ENCODE measurements around the gene PSMB2. TPM values are rescaled to one million over a fixed set of nuclear protein-coding genes. Genes with fewer than 3 reads are reported as not detected.

The PSMB2 gene
- total RNA-seq, 1 donor = 18.5 TPM

- Histone ChIP-seq H3K27me3 (ENCODE audit: insufficient read depth, low read length) (no peaks in the 10 kb centered on the region), H3K4me2 (ENCODE audit: insufficient read depth, low read length) (no peak overlapping the region), H3K4me1 (ENCODE audit: insufficient read depth, low read length) (peaks cover 7% of the 10 kb centered on the region), H3K4me3 (ENCODE audit: insufficient read depth, low read length) (no peak overlapping the region), H3K27ac (ENCODE audit: low read depth, low read length) (no peak overlapping the region), H2AFZ (ENCODE audit: low read length) (no peak overlapping the region), H3K79me2 (ENCODE audit: insufficient read depth, low read length) (no peaks in the 10 kb centered on the region), H3K9me3 (ENCODE audit: low read depth, low read length) (no peaks in the 10 kb centered on the region), H3K36me3 (ENCODE audit: insufficient read depth, low read length) (no peaks in the 10 kb centered on the region), H4K20me1 (ENCODE audit: insufficient read depth, low read length) (no peaks in the 10 kb centered on the region)
- TF ChIP-seq CTCF (IDR thresholded peaks at IDR 0.05; ENCODE audit: extremely low read depth, low read depth, low read length) = no peak
- DNase-seq (ENCODE audit: insufficient read length, low spot score, missing footprints) = no peak
These were observed 16.5 kb upstream of the PSMB2 start for GRCh38 chr1:35657851-35658250.

GRCh38 chr1:35656863-35657232 is 15.5 kb upstream of the PSMB2 start:
- peaks cover under 1% of the 10 kb centered on the region for H3K27me3 ChIP-seq (ENCODE audit: insufficient read depth, low read length)
- no peak for DNase-seq (ENCODE audit: insufficient read length, low spot score, missing footprints)
- no peak overlapping the region for H3K4me3 ChIP-seq (ENCODE audit: insufficient read depth, low read length)
- no peak overlapping the region for H3K27ac ChIP-seq (ENCODE audit: low read depth, low read length)
- no peaks in the 10 kb centered on the region for H3K9me3 ChIP-seq (ENCODE audit: low read depth, low read length)
- no peaks in the 10 kb centered on the region for H4K20me1 ChIP-seq (ENCODE audit: insufficient read depth, low read length)
- no peak overlapping the region for H2AFZ ChIP-seq (ENCODE audit: low read length)
- H3K79me2 ChIP-seq (ENCODE audit: insufficient read depth, low read length) = no peaks in the 10 kb centered on the region
- no peak overlapping the region for H3K4me2 ChIP-seq (ENCODE audit: insufficient read depth, low read length)
- TF ChIP-seq CTCF (IDR thresholded peaks at IDR 0.05; ENCODE audit: extremely low read depth, low read depth, low read length) = no peak
- no peaks in the 10 kb centered on the region for H3K36me3 ChIP-seq (ENCODE audit: insufficient read depth, low read length)
- H3K4me1 ChIP-seq (ENCODE audit: insufficient read depth, low read length) = peaks cover 7% of the 10 kb centered on the region

DNA sequence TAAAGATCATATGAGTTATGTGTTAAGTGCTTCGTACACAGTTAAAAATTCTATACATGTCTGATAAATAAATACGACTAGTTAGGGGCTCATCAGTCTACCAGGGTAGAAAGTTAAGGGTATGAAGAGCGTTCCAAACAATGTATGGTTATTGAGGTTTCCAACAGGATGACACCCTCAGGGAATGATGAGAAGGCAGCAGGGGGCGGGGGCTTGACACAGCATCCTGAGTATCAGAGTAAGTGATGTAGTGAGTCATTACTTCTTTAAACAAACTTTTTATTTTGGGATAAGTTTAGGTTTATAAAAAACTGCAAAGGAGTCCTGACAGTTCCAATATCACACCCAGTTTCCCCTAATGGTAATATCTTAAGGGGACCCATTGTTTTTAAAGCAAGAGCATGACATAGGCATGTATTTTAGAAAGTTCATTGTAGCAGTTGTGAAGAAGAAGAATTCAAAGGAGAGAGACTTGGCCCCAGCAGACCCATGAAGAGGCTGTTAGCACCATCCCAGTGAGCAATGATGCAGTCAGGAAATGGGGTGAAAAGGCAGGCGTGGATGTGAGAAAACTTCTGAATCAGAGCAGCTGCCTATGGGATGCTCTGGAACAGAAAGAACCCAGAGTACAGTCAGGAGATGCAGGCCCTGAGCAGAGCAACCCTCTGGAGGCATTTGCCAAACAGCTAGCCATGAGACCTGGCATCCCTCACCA is 15.0 kb upstream of the PSMB2 start:
- Histone ChIP-seq H3K36me3 (ENCODE audit: insufficient read depth, low read length) (no peaks in the 10 kb centered on the region), H2AFZ (ENCODE audit: low read length) (no peak overlapping the region), H3K79me2 (ENCODE audit: insufficient read depth, low read length) (no peaks in the 10 kb centered on the region), H3K4me2 (ENCODE audit: insufficient read depth, low read length) (no peak overlapping the region), H3K27me3 (ENCODE audit: insufficient read depth, low read length) (peaks cover 4% of the 10 kb centered on the region), H3K27ac (ENCODE audit: low read depth, low read length) (no peak overlapping the region), H3K9me3 (ENCODE audit: low read depth, low read length) (no peaks in the 10 kb centered on the region), H4K20me1 (ENCODE audit: insufficient read depth, low read length) (no peaks in the 10 kb centered on the region), H3K4me1 (ENCODE audit: insufficient read depth, low read length) (peaks cover 7% of the 10 kb centered on the region), H3K4me3 (ENCODE audit: insufficient read depth, low read length) (no peak overlapping the region)
- TF ChIP-seq CTCF (IDR thresholded peaks at IDR 0.05; ENCODE audit: extremely low read depth, low read depth, low read length) = no peak
- DNase-seq (ENCODE audit: insufficient read length, low spot score, missing footprints) = no peak

- peak; percentile 17 for DNase-seq (ENCODE audit: insufficient read length, low spot score, missing footprints)
- H3K4me2 ChIP-seq (ENCODE audit: insufficient read depth, low read length) = no peak overlapping the region
- no peak overlapping the region for H2AFZ ChIP-seq (ENCODE audit: low read length)
- H3K4me1 ChIP-seq (ENCODE audit: insufficient read depth, low read length) = peaks cover 7% of the 10 kb centered on the region
- no peaks in the 10 kb centered on the region for H3K36me3 ChIP-seq (ENCODE audit: insufficient read depth, low read length)
- H4K20me1 ChIP-seq (ENCODE audit: insufficient read depth, low read length) = no peaks in the 10 kb centered on the region
- peaks cover 4% of the 10 kb centered on the region for H3K27me3 ChIP-seq (ENCODE audit: insufficient read depth, low read length)
- H3K9me3 ChIP-seq (ENCODE audit: low read depth, low read length) = no peaks in the 10 kb centered on the region
- H3K4me3 ChIP-seq (ENCODE audit: insufficient read depth, low read length) = no peak overlapping the region
- no peak for TF ChIP-seq CTCF (IDR thresholded peaks at IDR 0.05; ENCODE audit: extremely low read depth, low read depth, low read length)
- no peak overlapping the region for H3K27ac ChIP-seq (ENCODE audit: low read depth, low read length)
- no peaks in the 10 kb centered on the region for H3K79me2 ChIP-seq (ENCODE audit: insufficient read depth, low read length)
These were observed 13.9 kb upstream of the PSMB2 start for GRCh38 chr1:35655196-35655595.
